Calu3 (cell line): ENCODE results near the gene ARHGAP22. TPM values are rescaled to one million over a fixed set of nuclear protein-coding genes. Genes with fewer than 3 reads are reported as not detected.

Experiments
- BruUV-seq: library from RNA; stranded (reverse); fragments of 400-500 nt; replicated peaks from 2 replicates; lab custom pipeline; 2021; lab: Mats Ljungman, UMichigan
- CTCF ChIA-PET: fragments of 300-600 bp; sonication (Branson Sonifier 250); formaldehyde crosslinking; loops from one replicate; lab custom pipeline; 2022; ENCODE audit warnings: antibody characterized with exemption; lab: Charles Lee
- DNase-seq: peaks from one replicate; pipeline ENCODE4 v3.0.0; 2022
- H3K27ac Mint-ChIP-seq: one replicate; pipeline ENCODE4 v1.8.0; 2022; ENCODE audit warnings: mixed read lengths; ENCODE audit not compliant: unreplicated experiment
- H3K27me3 Mint-ChIP-seq: one replicate; pipeline ENCODE4 v1.8.0; 2022; ENCODE audit warnings: mixed read lengths; ENCODE audit not compliant: unreplicated experiment
- H3K36me3 Mint-ChIP-seq: one replicate; pipeline ENCODE4 v1.8.0; 2022; ENCODE audit warnings: mild to moderate bottlenecking, moderate library complexity, mixed read lengths; ENCODE audit not compliant: insufficient read depth, unreplicated experiment
- H3K4me1 Mint-ChIP-seq: one replicate; pipeline ENCODE4 v1.8.0; 2022; ENCODE audit warnings: mild to moderate bottlenecking, low read depth, mixed read lengths; ENCODE audit not compliant: unreplicated experiment
- H3K4me3 Mint-ChIP-seq: one replicate; pipeline ENCODE4 v1.8.0; 2022; ENCODE audit warnings: mild to moderate bottlenecking, low read depth, moderate library complexity, mixed read lengths; ENCODE audit not compliant: unreplicated experiment
- H3K9me3 Mint-ChIP-seq: one replicate; pipeline ENCODE4 v1.8.0; 2022; ENCODE audit warnings: low read depth, mixed read lengths; ENCODE audit not compliant: unreplicated experiment
- intact Hi-C: fragments of 100-400 bp; cut with micrococcal nuclease; formaldehyde crosslinking; loops from one replicate; pipeline ENCODE4 v1.10.0; 2022; ENCODE audit not compliant: unreplicated experiment
- total RNA-seq: library from RNA; stranded (reverse); gene quantifications from 2 replicates; pipeline ENCODE4 v1.2.3, GENCODE V29; 2022
- TF ChIP-seq, protein P1 (sequence below): fragments of 200-600 bp; IDR thresholded peaks from one replicate; pipeline ENCODE4 v1.8.0; 2022; ENCODE audit warnings: antibody characterized with exemption; ENCODE audit not compliant: unreplicated experiment

ARHGAP22 gene
- total RNA-seq, 1 experiment from 2014 or later, result 1.0 TPM

GRCh38 chr10:48627984-48628609 is 23.2 kb upstream of the ARHGAP22 start:
- H3K4me1 Mint-ChIP-seq, result no peaks in the 10 kb centered on the region
- no peaks in the 10 kb centered on the region for H3K9me3 Mint-ChIP-seq
- H3K36me3 Mint-ChIP-seq, result no peaks in the 10 kb centered on the region
- BruUV-seq, result no TSS peak
- H3K27ac Mint-ChIP-seq, result no peak overlapping the region
- TF ChIP-seq, protein P1, sequence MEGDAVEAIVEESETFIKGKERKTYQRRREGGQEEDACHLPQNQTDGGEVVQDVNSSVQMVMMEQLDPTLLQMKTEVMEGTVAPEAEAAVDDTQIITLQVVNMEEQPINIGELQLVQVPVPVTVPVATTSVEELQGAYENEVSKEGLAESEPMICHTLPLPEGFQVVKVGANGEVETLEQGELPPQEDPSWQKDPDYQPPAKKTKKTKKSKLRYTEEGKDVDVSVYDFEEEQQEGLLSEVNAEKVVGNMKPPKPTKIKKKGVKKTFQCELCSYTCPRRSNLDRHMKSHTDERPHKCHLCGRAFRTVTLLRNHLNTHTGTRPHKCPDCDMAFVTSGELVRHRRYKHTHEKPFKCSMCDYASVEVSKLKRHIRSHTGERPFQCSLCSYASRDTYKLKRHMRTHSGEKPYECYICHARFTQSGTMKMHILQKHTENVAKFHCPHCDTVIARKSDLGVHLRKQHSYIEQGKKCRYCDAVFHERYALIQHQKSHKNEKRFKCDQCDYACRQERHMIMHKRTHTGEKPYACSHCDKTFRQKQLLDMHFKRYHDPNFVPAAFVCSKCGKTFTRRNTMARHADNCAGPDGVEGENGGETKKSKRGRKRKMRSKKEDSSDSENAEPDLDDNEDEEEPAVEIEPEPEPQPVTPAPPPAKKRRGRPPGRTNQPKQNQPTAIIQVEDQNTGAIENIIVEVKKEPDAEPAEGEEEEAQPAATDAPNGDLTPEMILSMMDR, result no peak
- peaks cover 88% of the 10 kb centered on the region for H3K27me3 Mint-ChIP-seq
- H3K4me3 Mint-ChIP-seq, result no peak overlapping the region
- intact Hi-C loops, result no loop called here
- CTCF ChIA-PET, result no interaction called here
- no peak for DNase-seq

GRCh38 chr10:48626986-48627731 is 22.3 kb upstream of the ARHGAP22 start:
- no peaks in the 10 kb centered on the region for H3K4me1 Mint-ChIP-seq
- no peak overlapping the region for H3K4me3 Mint-ChIP-seq
- no peak overlapping the region for H3K27ac Mint-ChIP-seq
- BruUV-seq, result no TSS peak
- H3K9me3 Mint-ChIP-seq, result no peaks in the 10 kb centered on the region
- peaks cover 89% of the 10 kb centered on the region for H3K27me3 Mint-ChIP-seq
- intact Hi-C loops, result no loop called here
- CTCF ChIA-PET, result no interaction called here
- DNase-seq, result no peak
- no peaks in the 10 kb centered on the region for H3K36me3 Mint-ChIP-seq
- TF ChIP-seq, protein P1, result no peak

DNA sequence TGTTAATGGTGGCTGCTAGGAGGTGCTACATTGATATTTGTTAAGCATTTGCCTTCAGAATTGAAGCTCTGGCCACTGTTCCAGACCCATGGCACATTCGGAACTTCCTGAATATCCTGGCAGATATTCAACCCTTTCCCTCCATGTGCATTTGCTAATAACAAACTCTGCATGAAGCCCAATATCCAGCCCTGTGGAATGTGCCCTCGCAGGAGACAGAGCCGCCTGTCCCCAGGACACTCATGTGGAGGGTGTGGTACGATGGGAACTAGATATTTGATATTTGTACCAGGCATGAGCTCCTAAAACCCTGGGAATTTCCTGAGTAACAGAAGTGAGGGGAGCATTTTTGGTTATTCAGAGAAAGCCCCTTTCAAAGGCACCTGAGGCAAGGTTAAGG is 21.6 kb upstream of the ARHGAP22 start:
- no TSS peak for BruUV-seq
- TF ChIP-seq, protein P1, result no peak
- CTCF ChIA-PET, result no interaction called here
- Mint-ChIP-seq H3K9me3 (no peaks in the 10 kb centered on the region), H3K27me3 (peaks cover 89% of the 10 kb centered on the region), H3K4me3 (no peak overlapping the region), H3K27ac (no peak overlapping the region), H3K4me1 (no peaks in the 10 kb centered on the region), H3K36me3 (no peaks in the 10 kb centered on the region)
- intact Hi-C loops, result no loop called here
- DNase-seq, result no peak

- no TSS peak for BruUV-seq
Observed at GRCh38 chr10:48625826-48626134, 20.9 kb upstream of the ARHGAP22 start.

More at GRCh38 chr10:48625826-48626134, 20.9 kb upstream of the ARHGAP22 start:
- peaks cover 87% of the 10 kb centered on the region for H3K27me3 Mint-ChIP-seq
- intact Hi-C loops, result no loop called here
- no peak overlapping the region for H3K4me3 Mint-ChIP-seq
- no peak overlapping the region for H3K27ac Mint-ChIP-seq
- no peaks in the 10 kb centered on the region for H3K36me3 Mint-ChIP-seq
- no peaks in the 10 kb centered on the region for H3K9me3 Mint-ChIP-seq
- CTCF ChIA-PET, result no interaction called here
- no peak for DNase-seq
- H3K4me1 Mint-ChIP-seq, result no peaks in the 10 kb centered on the region
- TF ChIP-seq, protein P1, result no peak
